ENCODE measurements around the gene ZNF185.
A peak's percentile ranks its signal among the peaks of the same experiment; 100 is the strongest.

Gene ZNF185

GRCh38 chrX:152899111-152899873, 1.4 kb downstream of the ZNF185 start (continued):
- TF ChIP-seq PBX3 (CRISPR knock-in tag; IDR thresholded peaks at IDR 0.05) (no peak), ZBTB26 (tag by site-specific recombination; optimal IDR thresholded peaks at IDR 0.05) (no peak), HOXA7 (CRISPR knock-in tag; IDR thresholded peaks at IDR 0.05; ENCODE audit: borderline replicate concordance) (no peak), ZNF221 (tag by site-specific recombination; IDR thresholded peaks at IDR 0.05; ENCODE audit: borderline replicate concordance) (no peak)

GRCh38 chrX:152899874-152900719, 2.2 kb downstream of the ZNF185 start:
- ChIA-PET CTCF (interaction anchor here (1.2 to 1.5 kb wide), 3 partner anchors 12 to 16 kb away, joined by 3 to 6 read pairs (median 5); no protein-coding TSS in a partner anchor), POLR2A (interaction anchor here (1.6 kb wide), 1 partner anchor 42 kb away, joined by 3 read pairs; no protein-coding TSS in a partner anchor)
- no peak overlapping the region for H3K27ac ChIP-seq (ENCODE audit: extremely low read depth, low read depth, low read length)

GRCh38 chrX:152900937-152901445, 3.1 kb downstream of the ZNF185 start:
- Histone ChIP-seq H3K27ac (ENCODE audit: extremely low read depth, low read depth, low read length) (no peak overlapping the region), H3K4me1 (ENCODE audit: control insufficient read depth, insufficient read depth, low read length) (no peaks in the 10 kb centered on the region), H3K9me3 (ENCODE audit: control insufficient read depth, insufficient read depth, low read depth, low read length) (no peaks in the 10 kb centered on the region), H3K4me3 (ENCODE audit: low read depth, low read length) (no peak overlapping the region), H3K36me3 (ENCODE audit: control insufficient read depth in 2 of 2, insufficient read depth in 1 of 2, low read length in 2 of 2) (no peaks in the 10 kb centered on the region)
- CTCF ChIA-PET: interaction anchor here (0.6 to 1.6 kb wide), 4 partner anchors 11 to 89 kb away, joined by 3 to 6 read pairs (median 4); no protein-coding TSS in a partner anchor
- TF ChIP-seq PRDM1 (tag by site-specific recombination; IDR thresholded peaks at IDR 0.05): peak; percentile 55
- TF ChIP-seq PRDM10 (tag by site-specific recombination; IDR thresholded peaks at IDR 0.05): no peak
- POLR2A ChIA-PET: interaction anchor here (0.6 to 1.6 kb wide), 2 partner anchors 41 to 52 kb away, joined by 3 read pairs; no protein-coding TSS in a partner anchor

More at GRCh38 chrX:152899874-152900719, 2.2 kb downstream of the ZNF185 start:
- H3K4me3 ChIP-seq (ENCODE audit: low read depth, low read length): no peak overlapping the region
- no peaks in the 10 kb centered on the region for H3K9me3 ChIP-seq (ENCODE audit: control insufficient read depth, insufficient read depth, low read depth, low read length)
- no peaks in the 10 kb centered on the region for H3K36me3 ChIP-seq (ENCODE audit: control insufficient read depth in 2 of 2, insufficient read depth in 1 of 2, low read length in 2 of 2)
- no peak for TF ChIP-seq ELK4 (IDR thresholded peaks at IDR 0.05; ENCODE audit: borderline replicate concordance, low read depth, low read length)
- 0 out of 2 replicates have a peak, but pooled peaks have one; percentile 26 for TF ChIP-seq ZEB2 (tag by site-specific recombination; IDR thresholded peaks at IDR 0.05)
- TF ChIP-seq TRIM28 (IDR thresholded peaks at IDR 0.05; ENCODE audit: borderline replicate concordance, low read length): no peak
- no peaks in the 10 kb centered on the region for H3K4me1 ChIP-seq (ENCODE audit: control insufficient read depth, insufficient read depth, low read length)
